ENCODE measurements around the gene ZSCAN5A. TPM values are rescaled to one million over a fixed set of nuclear protein-coding genes. Genes with fewer than 3 reads are reported as not detected.

ZSCAN5A gene
- total and polyA plus RNA-seq, 2 donors (not counting 1 experiment from before 2014, with no cell fraction given) = 5.5 to 6.3 TPM

GRCh38 chr19:56261145-56261544 is 53.5 kb downstream of the ZSCAN5A start:
- Histone ChIP-seq H3K9me3 (ENCODE audit: control insufficient read depth, insufficient read depth, low read depth, low read length) (no peaks in the 10 kb centered on the region), H3K27ac (ENCODE audit: insufficient read depth, low read length) (no peak overlapping the region), H4K20me1 (ENCODE audit: control insufficient read depth, extremely low read depth, insufficient read depth, low read length) (no peaks in the 10 kb centered on the region), H3K9ac (ENCODE audit: insufficient read depth, low read length) (no peak overlapping the region), H2AFZ (ENCODE audit: low read length) (no peak overlapping the region), H3K4me1 (ENCODE audit: control insufficient read depth, extremely low read depth, insufficient read depth, low read length) (no peaks in the 10 kb centered on the region), H3K79me2 (ENCODE audit: control insufficient read depth, insufficient read depth, low read length) (no peaks in the 10 kb centered on the region), H3K4me2 (ENCODE audit: extremely low read depth, insufficient read depth, low read length) (no peak overlapping the region), H3K36me3 (ENCODE audit: control insufficient read depth, insufficient read depth, low read length) (no peaks in the 10 kb centered on the region), H3K4me3 (replicated peaks in 1 of 4; ENCODE audit: control extremely low read depth in 1 of 4, insufficient read depth in 1 of 4, low read depth in 3 of 4, low read length in 4 of 4) (no peak overlapping the region), H3K27me3 (ENCODE audit: control insufficient read depth, insufficient read depth, low read length) (no peaks in the 10 kb centered on the region)
- no peak for TF ChIP-seq EZH2 (IDR thresholded peaks at IDR 0.05; ENCODE audit: low read length, missing control alignments)
- no peak for TF ChIP-seq CTCF (conservative IDR thresholded peaks at IDR 0.05 in 1 of 2, IDR thresholded peaks at IDR 0.05 in 1 of 2; ENCODE audit: low read depth in 1 of 2, low read length in 2 of 2)
- DNase-seq (ENCODE audit: low read depth in 2 of 2) = no peak

- TF ChIP-seq CTCF (conservative IDR thresholded peaks at IDR 0.05 in 1 of 2, IDR thresholded peaks at IDR 0.05 in 1 of 2; ENCODE audit: low read depth in 1 of 2, low read length in 2 of 2) (no peak), EZH2 (IDR thresholded peaks at IDR 0.05; ENCODE audit: low read length, missing control alignments) (no peak)
- Histone ChIP-seq H3K79me2 (ENCODE audit: control insufficient read depth, insufficient read depth, low read length) (no peaks in the 10 kb centered on the region), H3K36me3 (ENCODE audit: control insufficient read depth, insufficient read depth, low read length) (no peaks in the 10 kb centered on the region), H3K27me3 (ENCODE audit: control insufficient read depth, insufficient read depth, low read length) (no peaks in the 10 kb centered on the region), H2AFZ (ENCODE audit: low read length) (no peak overlapping the region), H4K20me1 (ENCODE audit: control insufficient read depth, extremely low read depth, insufficient read depth, low read length) (no peaks in the 10 kb centered on the region), H3K9me3 (ENCODE audit: control insufficient read depth, insufficient read depth, low read depth, low read length) (no peaks in the 10 kb centered on the region), H3K4me3 (replicated peaks in 1 of 4; ENCODE audit: control extremely low read depth in 1 of 4, insufficient read depth in 1 of 4, low read depth in 3 of 4, low read length in 4 of 4) (no peak overlapping the region), H3K9ac (ENCODE audit: insufficient read depth, low read length) (no peak overlapping the region), H3K4me2 (ENCODE audit: extremely low read depth, insufficient read depth, low read length) (no peak overlapping the region), H3K27ac (ENCODE audit: insufficient read depth, low read length) (no peak overlapping the region), H3K4me1 (ENCODE audit: control insufficient read depth, extremely low read depth, insufficient read depth, low read length) (no peaks in the 10 kb centered on the region)
- no peak for DNase-seq (ENCODE audit: low read depth in 2 of 2)
These were observed 56.4 kb downstream of the ZSCAN5A start for GRCh38 chr19:56258272-56258671.

- DNase-seq (ENCODE audit: low read depth in 2 of 2) = peak; percentile 51 to 74
- no peak overlapping the region for H3K27ac ChIP-seq (ENCODE audit: insufficient read depth, low read length)
- H3K9ac ChIP-seq (ENCODE audit: insufficient read depth, low read length) = no peak overlapping the region
- no peaks in the 10 kb centered on the region for H3K79me2 ChIP-seq (ENCODE audit: control insufficient read depth, insufficient read depth, low read length)
- H3K4me2 ChIP-seq (ENCODE audit: extremely low read depth, insufficient read depth, low read length) = no peak overlapping the region
- H3K4me3 ChIP-seq (replicated peaks in 1 of 4; ENCODE audit: control extremely low read depth in 1 of 4, insufficient read depth in 1 of 4, low read depth in 3 of 4, low read length in 4 of 4) = no peak overlapping the region
- no peaks in the 10 kb centered on the region for H4K20me1 ChIP-seq (ENCODE audit: control insufficient read depth, extremely low read depth, insufficient read depth, low read length)
- H3K9me3 ChIP-seq (ENCODE audit: control insufficient read depth, insufficient read depth, low read depth, low read length) = no peaks in the 10 kb centered on the region
- no peaks in the 10 kb centered on the region for H3K4me1 ChIP-seq (ENCODE audit: control insufficient read depth, extremely low read depth, insufficient read depth, low read length)
- H3K36me3 ChIP-seq (ENCODE audit: control insufficient read depth, insufficient read depth, low read length) = no peaks in the 10 kb centered on the region
- no peak overlapping the region for H2AFZ ChIP-seq (ENCODE audit: low read length)
- H3K27me3 ChIP-seq (ENCODE audit: control insufficient read depth, insufficient read depth, low read length) = no peaks in the 10 kb centered on the region
- TF ChIP-seq CTCF (conservative IDR thresholded peaks at IDR 0.05 in 1 of 2, IDR thresholded peaks at IDR 0.05 in 1 of 2; ENCODE audit: low read depth in 1 of 2, low read length in 2 of 2) = peak in 1 of 2 donors; percentile 41
- TF ChIP-seq EZH2 (IDR thresholded peaks at IDR 0.05; ENCODE audit: low read length, missing control alignments) = no peak
These were observed 60.9 kb downstream of the ZSCAN5A start for GRCh38 chr19:56253737-56254136.
